Amygdala (tissue), 56 donors: Measurements from ENCODE around the gene MYO16.
"Not testable (repeated sequence)": the region's sequence is repeated elsewhere in the genome, so short reads cannot be mapped to it uniquely, and the experiment has no call there.

Experiments used
- DNase-seq, 56 donors: peaks; one replicate each; lab custom pipeline; 2025; lab: John Stamatoyannopoulos, UW

Gene MYO16

GRCh38 chr13:109010912-109011311 lies 381.5 kb downstream of the MYO16 start:
- DNase-seq = no peak

- DNase-seq = no peak
Measured at GRCh38 chr13:109012115-109012514, 382.7 kb downstream of the MYO16 start.

GRCh38 chr13:109021558-109021957 lies 392.1 kb downstream of the MYO16 start:
- DNase-seq = no peak

- no peak for DNase-seq
Measured at GRCh38 chr13:109024611-109025010, 395.2 kb downstream of the MYO16 start.

- DNase-seq = no peak
Measured at GRCh38 chr13:109026266-109026665, 396.9 kb downstream of the MYO16 start.

- DNase-seq = no peak
Measured at GRCh38 chr13:109028624-109029023, 399.2 kb downstream of the MYO16 start.

GRCh38 chr13:109033090-109033489 lies 403.7 kb downstream of the MYO16 start:
- DNase-seq = no peak

GRCh38 chr13:109036078-109036780 lies 406.8 kb downstream of the MYO16 start:
- peak in 6 of 56 donors; percentile 3 to 13 (median 4) for DNase-seq

- DNase-seq = no peak
Measured at GRCh38 chr13:109043636-109044035, 414.2 kb downstream of the MYO16 start.

- no peak for DNase-seq
Measured at GRCh38 chr13:109055850-109056249, 426.4 kb downstream of the MYO16 start.

- DNase-seq = no peak
Measured at GRCh38 chr13:109058087-109058486, 428.7 kb downstream of the MYO16 start.

- no peak for DNase-seq
Measured at GRCh38 chr13:109072505-109072904, 443.1 kb downstream of the MYO16 start.

GRCh38 chr13:109074436-109074835 lies 445.0 kb downstream of the MYO16 start:
- no peak for DNase-seq

- DNase-seq = no peak
Measured at GRCh38 chr13:109074853-109075252, 445.4 kb downstream of the MYO16 start.

- no peak for DNase-seq
Measured at GRCh38 chr13:109087916-109088623, 458.7 kb downstream of the MYO16 start.

- no peak for DNase-seq
Measured at GRCh38 chr13:109088624-109088917, 459.2 kb downstream of the MYO16 start.

GRCh38 chr13:109090796-109091195 lies 461.4 kb downstream of the MYO16 start:
- DNase-seq = no peak

GRCh38 chr13:109091249-109091648 lies 461.8 kb downstream of the MYO16 start:
- no peak for DNase-seq

GRCh38 chr13:109092186-109092585 lies 462.8 kb downstream of the MYO16 start:
- DNase-seq = not testable (repeated sequence)

GRCh38 chr13:109093998-109094397 lies 464.6 kb downstream of the MYO16 start:
- no peak for DNase-seq

GRCh38 chr13:109095126-109095525 lies 465.7 kb downstream of the MYO16 start:
- no peak for DNase-seq

- no peak for DNase-seq
Measured at GRCh38 chr13:109096101-109096500, 466.7 kb downstream of the MYO16 start.
